Panc1 (cell line): ENCODE results near the gene SLC13A3. TPM values are rescaled to one million over a fixed set of nuclear protein-coding genes. Genes with fewer than 3 reads are reported as not detected.
A peak's percentile ranks its signal among the peaks of the same experiment; 100 is the strongest.

ENCODE experiments used
- ATAC-seq: fragments of 200-7000 bp; cut with Tn5 transposase; 2 replicates; pipeline ENCODE4 v1.9.1; 2020; ENCODE audit warnings: mild to moderate bottlenecking, moderate library complexity
- BruUV-seq: library from RNA; stranded (reverse); fragments of 400-500 nt; replicated peaks from 2 replicates; lab custom pipeline; 2021; lab: Mats Ljungman, UMichigan
- CTCF ChIA-PET: fragments of 300-600 bp; sonication (Branson Sonifier 250); formaldehyde crosslinking; loops from one replicate; lab custom pipeline; 2022; ENCODE audit warnings: antibody characterized with exemption; lab: Charles Lee
- POLR2A ChIA-PET: fragments of 300-600 bp; sonication (Branson Sonifier 250); formaldehyde crosslinking; loops from one replicate; lab custom pipeline; 2022; ENCODE audit warnings: antibody characterized with exemption; lab: Charles Lee
- DNase-seq: peaks from one replicate; pipeline ENCODE4 v3.0.0-alpha.2; 2010; ENCODE audit warnings: low read depth, low spot score
- H3K27ac ChIP-seq: 2 replicates; pipeline ENCODE4 v1.5.1; 2011; ENCODE audit warnings: mild to moderate bottlenecking, low read length, inconsistent platforms
- H3K27me3 ChIP-seq: fragments of 200-500 bp; sonication (Bioruptor generic); 2 replicates; pipeline ENCODE4 v1.6.0; 2014; ENCODE audit warnings: low read length, inconsistent platforms; ENCODE audit not compliant: control insufficient read depth, insufficient read depth
- H3K36me3 ChIP-seq: fragments of 200-500 bp; sonication (Bioruptor generic); 2 replicates; pipeline ENCODE4 v1.5.1; 2014; ENCODE audit warnings: inconsistent platforms, mild to moderate bottlenecking, low read length, moderate library complexity; ENCODE audit not compliant: control insufficient read depth, insufficient read depth
- H3K4me1 ChIP-seq: 2 replicates; pipeline ENCODE4 v1.5.1; 2011; ENCODE audit warnings: inconsistent platforms, mild to moderate bottlenecking, low read length, moderate library complexity; ENCODE audit not compliant: control insufficient read depth, insufficient read depth
- H3K4me3 ChIP-seq, 2 experiments: 2 replicates each; pipeline ENCODE4 v1.5.1; 2011 to 2012; ENCODE audit warnings: low read depth in 2 of 2, low read length in 2 of 2, mild to moderate bottlenecking in 2 of 2, inconsistent platforms in 1 of 2, moderate library complexity in 1 of 2
- H3K9me3 ChIP-seq: fragments of 200-500 bp; sonication (Bioruptor generic); 2 replicates; pipeline ENCODE4 v1.5.1; 2014; ENCODE audit warnings: low read depth, mild to moderate bottlenecking, inconsistent platforms, low read length, moderate library complexity; ENCODE audit not compliant: control insufficient read depth, insufficient read depth
- CTCF ChIP-seq: fragments of 450-650 bp; IDR thresholded peaks from 2 replicates; pipeline ENCODE4 v1.5.1; 2017; ENCODE audit warnings: mild to moderate bottlenecking
- POLR2AphosphoS5 ChIP-seq: IDR thresholded peaks from 2 replicates; pipeline ENCODE4 v1.6.1; 2012; ENCODE audit warnings: mild to moderate bottlenecking, low read depth, low read length, moderate library complexity
- REST ChIP-seq, 2 experiments: IDR thresholded peaks; 2 replicates each; pipeline ENCODE4 v1.6.1; 2011 to 2012; ENCODE audit warnings: low read depth in 2 of 2, control low read depth in 1 of 2, low read length in 1 of 2, mild to moderate bottlenecking in 1 of 2, moderate library complexity in 1 of 2; ENCODE audit not compliant: insufficient read depth in 1 of 2
- SIN3A ChIP-seq: IDR thresholded peaks from 2 replicates; pipeline ENCODE4 v1.6.1; 2012; ENCODE audit warnings: low read depth, mild to moderate bottlenecking, low read length, moderate library complexity, borderline replicate concordance; ENCODE audit not compliant: insufficient read depth
- TCF7L2 ChIP-seq: IDR thresholded peaks from 2 replicates; pipeline ENCODE4 v1.6.1; 2011; ENCODE audit warnings: mild to moderate bottlenecking, low read depth, low read length, inconsistent platforms
- in situ Hi-C: cut with HindIII; loops from 2 replicates; pipeline ENCODE4 v1.10.0; 2016; ENCODE audit warnings: low sequenced_read_pairs, low pct_unique_long_range_greater_than_20kb
- intact Hi-C: fragments of 100-400 bp; cut with micrococcal nuclease; formaldehyde crosslinking; loops from one replicate; pipeline ENCODE4 v1.10.0; 2022; ENCODE audit not compliant: unreplicated experiment
- total RNA-seq: library from RNA; stranded (reverse); gene quantifications from one replicate; pipeline ENCODE4 v1.2.1, GENCODE V29; 2021; ENCODE audit not compliant: unreplicated experiment

Gene SLC13A3
- total RNA-seq, 1 experiment from 2014 or later = 0.31 TPM

- Histone ChIP-seq H3K36me3 (no peaks in the 10 kb centered on the region), H3K9me3 (no peaks in the 10 kb centered on the region), H3K4me3 (no peak overlapping the region), H3K4me1 (no peaks in the 10 kb centered on the region), H3K27ac (no peak overlapping the region), H3K27me3 (no peaks in the 10 kb centered on the region)
- ChIA-PET CTCF (no interaction called here), POLR2A (no interaction called here)
- intact Hi-C loops (no loop called here), in situ Hi-C loops (no loop called here)
- no peak for TF ChIP-seq POLR2AphosphoS5
- TF ChIP-seq CTCF = peak; percentile 78
- BruUV-seq = no TSS peak
- DNase-seq (no peak), ATAC-seq (peak; percentile 77)
Observed at GRCh38 chr20:46699651-46700359, 48.5 kb upstream of the SLC13A3 start.

GRCh38 chr20:46698788-46699187 lies 47.5 kb upstream of the SLC13A3 start:
- H3K4me3 ChIP-seq = no peak overlapping the region
- ATAC-seq (no peak), DNase-seq (no peak)
- POLR2A ChIA-PET = no interaction called here
- H3K27me3 ChIP-seq = no peaks in the 10 kb centered on the region
- intact Hi-C loops = no loop called here
- H3K9me3 ChIP-seq = no peaks in the 10 kb centered on the region
- H3K4me1 ChIP-seq = no peaks in the 10 kb centered on the region
- no peak for TF ChIP-seq POLR2AphosphoS5
- TF ChIP-seq REST (IDR thresholded peaks at IDR 0.05; ENCODE audit: insufficient read depth in 1 of 2, low read depth in 2 of 2, low read length in 1 of 2) = no peak
- no peak for TF ChIP-seq TCF7L2
- TF ChIP-seq SIN3A = no peak
- no peak for TF ChIP-seq CTCF
- H3K27ac ChIP-seq = no peak overlapping the region
- no TSS peak for BruUV-seq
- in situ Hi-C loops = no loop called here
- CTCF ChIA-PET = no interaction called here
- no peaks in the 10 kb centered on the region for H3K36me3 ChIP-seq
